ENCODE measurements around the gene TM4SF4.

- TF ChIP-seq CTCF (IDR thresholded peaks at IDR 0.05) (no peak), POLR2A (IDR thresholded peaks at IDR 0.05) (no peak)
Measured at GRCh38 chr3:149470381-149470780, 4.1 kb upstream of the TM4SF4 start.

All from esophagus squamous epithelium (tissue), 4 donors.